Peyer's patch (tissue), 4 donors: ENCODE measurements around the gene P2RX1.

Experiments
- CTCF ChIP-seq, 6 experiments: fragments of 450-650 bp in 4 of 6; fragments of 200-600 bp in 2 of 6; sonication (generic) in 1 of 6; IDR thresholded peaks; one replicate each; pipeline ENCODE4 v1.5.1; 2017 to 2019; ENCODE audit warnings: antibody characterized with exemption in 6 of 6, mild to moderate bottlenecking in 3 of 6, moderate library complexity in 1 of 6
- POLR2A ChIP-seq, 2 donors: fragments of 450-650 bp; IDR thresholded peaks; one replicate each; pipeline ENCODE4 v1.5.1; 2017; ENCODE audit warnings: antibody characterized with exemption in 2 of 2, mild to moderate bottlenecking in 2 of 2, moderate library complexity in 2 of 2

DNA sequence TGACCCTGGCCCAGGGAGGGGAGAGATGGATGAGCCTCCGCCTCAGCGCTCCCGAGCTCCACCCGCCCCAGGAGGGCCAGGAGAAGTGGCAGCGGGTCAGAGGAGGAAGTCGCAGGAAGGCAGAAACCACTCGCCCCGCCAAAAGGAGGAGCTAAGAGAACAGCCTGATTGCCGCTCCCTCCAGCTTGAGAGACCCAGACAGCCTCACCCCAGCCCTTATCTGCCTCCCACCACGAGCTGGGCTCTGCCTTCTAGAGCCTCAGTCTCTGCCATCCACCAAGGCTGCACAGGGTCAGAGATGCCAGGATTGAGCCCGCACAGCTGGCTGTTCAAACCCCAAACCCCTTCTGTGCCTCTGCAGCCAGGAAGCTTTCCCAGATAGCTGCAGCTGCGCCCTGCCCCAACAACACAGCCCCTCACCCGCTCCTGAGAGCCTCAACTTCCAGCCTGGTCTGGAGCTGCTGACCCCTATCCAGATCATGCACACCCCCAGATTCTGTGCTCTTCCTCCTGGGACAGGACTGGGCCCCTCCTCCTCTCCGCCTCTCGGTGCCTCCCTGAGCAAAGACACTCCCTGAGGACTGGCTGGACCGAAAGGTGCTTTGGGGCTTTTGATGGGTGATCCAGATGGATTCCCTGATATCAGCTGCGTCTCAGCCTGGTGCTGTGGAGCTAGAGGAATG lies 49.0 kb upstream of the P2RX1 start:
- TF ChIP-seq CTCF (IDR thresholded peaks at IDR 0.05): no peak
- peak; percentile 50 to 70 for TF ChIP-seq POLR2A (IDR thresholded peaks at IDR 0.05)
